NCI-H1092 (cell line): ENCODE results near the gene STXBP6.
"Not testable (repeated sequence)": the region's sequence is repeated elsewhere in the genome, so short reads cannot be mapped to it uniquely, and the experiment has no call there.

Experiments used
- DNase-seq: peaks from one replicate; lab custom pipeline; 2025; lab: John Stamatoyannopoulos, UW

Gene STXBP6

GRCh38 chr14:24986206-24986893, 63.6 kb downstream of the STXBP6 start:
- peak; percentile 2 for DNase-seq

- peak; percentile 31 for DNase-seq
Observed at GRCh38 chr14:24984846-24985589, 64.9 kb downstream of the STXBP6 start.

GRCh38 chr14:24982472-24983155, 67.3 kb downstream of the STXBP6 start:
- no peak for DNase-seq

- DNase-seq = no peak
Observed at GRCh38 chr14:24979725-24980239, 70.2 kb downstream of the STXBP6 start.

- no peak for DNase-seq
Observed at GRCh38 chr14:24978862-24979724, 70.9 kb downstream of the STXBP6 start.

- DNase-seq = no peak
Observed at GRCh38 chr14:24976602-24977001, 73.3 kb downstream of the STXBP6 start.

GRCh38 chr14:24975393-24975792, 74.6 kb downstream of the STXBP6 start:
- no peak for DNase-seq

- no peak for DNase-seq
Observed at GRCh38 chr14:24974591-24975374, 75.2 kb downstream of the STXBP6 start.

GRCh38 chr14:24972844-24973243, 77.1 kb downstream of the STXBP6 start:
- no peak for DNase-seq

GRCh38 chr14:24971255-24971654, 78.7 kb downstream of the STXBP6 start:
- DNase-seq = no peak

- DNase-seq = no peak
Observed at GRCh38 chr14:24966579-24966964, 83.4 kb downstream of the STXBP6 start.

GRCh38 chr14:24965934-24966578, 83.9 kb downstream of the STXBP6 start:
- DNase-seq = no peak

- no peak for DNase-seq
Observed at GRCh38 chr14:24965578-24965933, 84.4 kb downstream of the STXBP6 start.

- DNase-seq = no peak
Observed at GRCh38 chr14:24964591-24964990, 85.4 kb downstream of the STXBP6 start.

GRCh38 chr14:24964048-24964447, 85.9 kb downstream of the STXBP6 start:
- DNase-seq = no peak

GRCh38 chr14:24962118-24962517, 87.8 kb downstream of the STXBP6 start:
- DNase-seq = not testable (repeated sequence)

- DNase-seq = no peak
Observed at GRCh38 chr14:24960816-24961215, 89.1 kb downstream of the STXBP6 start.

GRCh38 chr14:24959791-24960331, 90.1 kb downstream of the STXBP6 start:
- DNase-seq = no peak

- no peak for DNase-seq
Observed at GRCh38 chr14:24958271-24958670, 91.7 kb downstream of the STXBP6 start.

- DNase-seq = no peak
Observed at GRCh38 chr14:24957814-24958213, 92.1 kb downstream of the STXBP6 start.
